ENCODE data around the gene NCKAP5.

Gene NCKAP5

DNA sequence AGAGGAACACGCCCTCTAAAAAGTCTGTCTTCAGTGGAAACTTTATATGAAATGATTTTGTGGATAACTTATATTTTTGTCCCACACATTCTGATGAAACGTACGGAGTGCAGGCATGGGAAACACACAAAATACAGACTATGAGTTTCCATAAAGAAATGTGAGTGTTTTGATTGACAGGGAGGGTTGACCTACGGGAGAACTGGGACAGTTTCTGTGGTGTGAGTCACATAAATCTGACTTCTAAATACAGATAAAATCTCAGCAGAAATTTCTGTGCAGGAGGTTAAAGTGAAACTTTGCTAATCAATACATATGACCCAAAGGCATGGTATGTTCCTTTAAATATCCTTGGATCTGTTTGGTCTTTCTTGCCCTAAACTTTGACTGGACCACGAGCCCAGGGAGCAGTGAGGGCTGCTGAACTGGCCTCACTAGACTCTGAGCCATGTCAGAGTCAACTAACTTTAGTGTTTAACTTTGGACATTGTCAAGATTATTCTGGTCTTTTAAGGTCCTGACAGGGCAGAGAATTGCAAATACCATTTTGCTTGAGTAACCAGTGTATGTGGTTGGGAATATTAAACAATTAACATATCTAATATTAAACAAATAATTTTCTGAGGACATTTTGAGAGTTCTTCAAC, 691.4 kb downstream of the NCKAP5 start:
- Histone ChIP-seq H3K27me3 (replicated peaks; ENCODE audit: control insufficient read depth, insufficient read depth, low read length) (no peaks in the 10 kb centered on the region), H3K4me3 (replicated peaks; ENCODE audit: low read depth, low read length) (no peak overlapping the region), H3K36me3 (ENCODE audit: control insufficient read depth, insufficient read depth, low read length) (no peaks in the 10 kb centered on the region)
- DNase-seq (ENCODE audit: extremely low read depth, insufficient read length) = no peak
- TF ChIP-seq, protein P1, sequence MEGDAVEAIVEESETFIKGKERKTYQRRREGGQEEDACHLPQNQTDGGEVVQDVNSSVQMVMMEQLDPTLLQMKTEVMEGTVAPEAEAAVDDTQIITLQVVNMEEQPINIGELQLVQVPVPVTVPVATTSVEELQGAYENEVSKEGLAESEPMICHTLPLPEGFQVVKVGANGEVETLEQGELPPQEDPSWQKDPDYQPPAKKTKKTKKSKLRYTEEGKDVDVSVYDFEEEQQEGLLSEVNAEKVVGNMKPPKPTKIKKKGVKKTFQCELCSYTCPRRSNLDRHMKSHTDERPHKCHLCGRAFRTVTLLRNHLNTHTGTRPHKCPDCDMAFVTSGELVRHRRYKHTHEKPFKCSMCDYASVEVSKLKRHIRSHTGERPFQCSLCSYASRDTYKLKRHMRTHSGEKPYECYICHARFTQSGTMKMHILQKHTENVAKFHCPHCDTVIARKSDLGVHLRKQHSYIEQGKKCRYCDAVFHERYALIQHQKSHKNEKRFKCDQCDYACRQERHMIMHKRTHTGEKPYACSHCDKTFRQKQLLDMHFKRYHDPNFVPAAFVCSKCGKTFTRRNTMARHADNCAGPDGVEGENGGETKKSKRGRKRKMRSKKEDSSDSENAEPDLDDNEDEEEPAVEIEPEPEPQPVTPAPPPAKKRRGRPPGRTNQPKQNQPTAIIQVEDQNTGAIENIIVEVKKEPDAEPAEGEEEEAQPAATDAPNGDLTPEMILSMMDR (IDR thresholded peaks at IDR 0.05; ENCODE audit: insufficient read depth, low read length, poor library complexity, severe bottlenecking) = no peak

DNA sequence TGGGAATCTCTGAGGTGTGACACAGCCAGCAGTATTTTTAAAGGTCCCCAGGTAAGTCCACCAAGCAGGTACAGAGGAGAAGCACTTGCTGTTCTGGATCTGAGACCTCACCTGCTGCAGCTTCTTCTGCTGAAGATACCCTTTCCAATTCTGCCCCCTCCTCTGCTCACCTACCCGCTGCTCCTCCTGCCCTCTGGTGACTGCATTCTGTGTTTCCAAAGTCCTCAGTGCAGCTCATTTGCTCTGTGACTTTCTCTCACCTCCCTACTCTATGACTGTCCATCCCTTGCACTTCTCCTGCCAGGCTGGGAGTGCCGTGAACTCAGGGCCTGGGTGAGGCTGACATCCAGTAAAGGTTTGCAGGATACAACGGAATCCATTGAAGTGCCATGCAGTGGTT, 693.1 kb downstream of the NCKAP5 start:
- no peak overlapping the region for H3K4me3 ChIP-seq (replicated peaks; ENCODE audit: low read depth, low read length)
- H3K27me3 ChIP-seq (replicated peaks; ENCODE audit: control insufficient read depth, insufficient read depth, low read length) = no peaks in the 10 kb centered on the region
- no peak for DNase-seq (ENCODE audit: extremely low read depth, insufficient read length)
- TF ChIP-seq, protein P1 (IDR thresholded peaks at IDR 0.05; ENCODE audit: insufficient read depth, low read length, poor library complexity, severe bottlenecking) = no peak
- no peaks in the 10 kb centered on the region for H3K36me3 ChIP-seq (ENCODE audit: control insufficient read depth, insufficient read depth, low read length)

DNA sequence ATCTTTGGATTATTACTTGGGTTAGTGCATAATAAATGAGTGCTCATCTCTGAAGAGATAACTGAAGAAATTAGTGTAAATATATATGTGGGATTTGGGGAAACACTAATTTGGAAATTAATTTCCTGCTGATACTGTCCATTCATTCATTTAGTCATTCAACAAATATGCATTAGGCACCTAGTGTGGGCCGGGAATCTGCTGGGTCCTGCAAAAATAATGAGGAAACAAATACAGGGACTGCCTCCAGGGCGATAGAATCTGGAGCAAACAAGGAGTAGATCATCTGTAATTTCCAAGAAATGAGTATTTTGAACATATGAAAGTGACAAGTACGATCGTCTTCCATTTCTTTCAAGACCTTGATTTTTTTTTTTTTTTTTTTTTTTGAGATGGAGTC, 694.5 kb downstream of the NCKAP5 start:
- DNase-seq (ENCODE audit: extremely low read depth, insufficient read length) = no peak
- TF ChIP-seq, protein P1 (IDR thresholded peaks at IDR 0.05; ENCODE audit: insufficient read depth, low read length, poor library complexity, severe bottlenecking) = no peak
- H3K27me3 ChIP-seq (replicated peaks; ENCODE audit: control insufficient read depth, insufficient read depth, low read length) = no peaks in the 10 kb centered on the region
- H3K4me3 ChIP-seq (replicated peaks; ENCODE audit: low read depth, low read length) = no peak overlapping the region
- H3K36me3 ChIP-seq (ENCODE audit: control insufficient read depth, insufficient read depth, low read length) = no peaks in the 10 kb centered on the region

DNA sequence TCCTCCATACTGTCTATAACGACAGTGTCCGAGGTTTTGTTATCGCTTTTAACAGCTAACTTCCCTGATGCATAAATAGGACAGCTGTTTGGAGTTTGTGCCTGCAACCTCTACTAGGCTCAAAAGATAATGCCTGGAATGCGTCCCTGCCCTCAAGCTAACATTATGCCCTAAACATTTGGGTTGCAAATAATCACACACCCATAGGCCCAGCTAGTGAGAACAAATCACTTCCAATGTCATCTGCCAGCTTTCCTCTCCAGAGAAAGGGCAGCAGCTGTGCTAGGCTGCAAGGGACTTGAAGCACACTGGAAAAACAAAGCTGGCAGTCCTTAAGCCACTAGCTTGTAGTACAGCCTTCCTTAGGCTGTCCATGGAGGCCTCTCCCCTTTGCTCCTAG, 696.4 kb downstream of the NCKAP5 start:
- H3K27me3 ChIP-seq (replicated peaks; ENCODE audit: control insufficient read depth, insufficient read depth, low read length) = no peaks in the 10 kb centered on the region
- no peaks in the 10 kb centered on the region for H3K36me3 ChIP-seq (ENCODE audit: control insufficient read depth, insufficient read depth, low read length)
- DNase-seq (ENCODE audit: extremely low read depth, insufficient read length) = no peak
- no peak overlapping the region for H3K4me3 ChIP-seq (replicated peaks; ENCODE audit: low read depth, low read length)
- TF ChIP-seq, protein P1 (IDR thresholded peaks at IDR 0.05; ENCODE audit: insufficient read depth, low read length, poor library complexity, severe bottlenecking) = no peak

DNA sequence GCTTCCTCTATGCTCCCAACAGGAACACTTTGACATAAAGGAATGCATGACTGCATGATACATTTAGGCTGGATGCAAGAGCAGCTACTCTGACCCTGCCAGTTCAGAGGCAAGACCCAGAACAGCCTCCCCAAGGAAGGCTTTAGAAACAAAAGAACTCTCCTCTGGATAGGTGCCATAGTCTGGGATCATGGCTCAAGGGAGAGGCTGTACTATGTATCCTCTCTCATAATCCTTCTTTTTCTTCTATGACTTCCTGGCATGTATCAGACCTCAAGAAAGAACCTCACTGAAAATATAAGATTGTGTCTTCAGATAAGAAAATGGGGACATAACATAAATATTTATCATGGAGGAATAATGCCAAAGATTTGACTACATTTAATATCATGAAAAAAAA, 704.3 kb downstream of the NCKAP5 start:
- Histone ChIP-seq H3K4me3 (replicated peaks; ENCODE audit: low read depth, low read length) (no peak overlapping the region), H3K36me3 (ENCODE audit: control insufficient read depth, insufficient read depth, low read length) (no peaks in the 10 kb centered on the region), H3K27me3 (replicated peaks; ENCODE audit: control insufficient read depth, insufficient read depth, low read length) (no peaks in the 10 kb centered on the region)
- no peak for DNase-seq (ENCODE audit: extremely low read depth, insufficient read length)
- TF ChIP-seq, protein P1 (IDR thresholded peaks at IDR 0.05; ENCODE audit: insufficient read depth, low read length, poor library complexity, severe bottlenecking) = no peak

DNA sequence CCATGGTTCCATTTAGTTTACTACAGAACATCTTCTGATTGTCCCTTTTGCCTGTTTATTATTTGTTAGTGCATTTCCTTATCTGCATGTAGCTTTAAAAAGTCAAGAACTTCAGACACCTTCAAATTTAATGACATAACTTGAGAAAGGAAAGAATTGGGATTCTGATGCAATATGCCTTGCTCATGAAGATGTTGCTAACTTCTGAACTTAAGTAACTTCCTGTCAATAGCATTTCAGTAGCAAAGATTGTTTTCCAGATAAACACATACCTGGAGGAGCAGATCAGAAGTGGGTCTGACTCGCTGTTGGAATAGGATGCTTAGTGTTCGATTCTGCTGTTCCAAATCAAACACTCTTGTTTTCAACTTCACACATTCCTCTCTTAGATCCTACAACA, 708.0 kb downstream of the NCKAP5 start:
- Histone ChIP-seq H3K27me3 (replicated peaks; ENCODE audit: control insufficient read depth, insufficient read depth, low read length) (no peaks in the 10 kb centered on the region), H3K4me3 (replicated peaks; ENCODE audit: low read depth, low read length) (no peak overlapping the region), H3K36me3 (ENCODE audit: control insufficient read depth, insufficient read depth, low read length) (no peaks in the 10 kb centered on the region)
- TF ChIP-seq, protein P1 (IDR thresholded peaks at IDR 0.05; ENCODE audit: insufficient read depth, low read length, poor library complexity, severe bottlenecking) = no peak
- DNase-seq (ENCODE audit: extremely low read depth, insufficient read length) = no peak

Data from GM06990 (cell line).